Neural crest cell (in vitro differentiated cells): ENCODE measurements around the gene TPRX2. TPM values are rescaled to one million over a fixed set of nuclear protein-coding genes. Genes with fewer than 3 reads are reported as not detected.
"Not testable (repeated sequence)": the region's sequence is repeated elsewhere in the genome, so short reads cannot be mapped to it uniquely, and the experiment has no call there.

Source experiments
- DNase-seq: peaks from one replicate; pipeline ENCODE4 v3.0.0; 2021; ENCODE audit warnings: low read depth, mixed read lengths, low spot score
- H3K27ac Mint-ChIP-seq: one replicate; pipeline ENCODE4 v1.8.0; 2021; ENCODE audit warnings: mild to moderate bottlenecking, mixed read lengths; ENCODE audit not compliant: unreplicated experiment
- H3K27me3 Mint-ChIP-seq: 2 replicates; pipeline ENCODE4 v1.8.0; 2021; ENCODE audit warnings: low read depth, mild to moderate bottlenecking, mixed read lengths
- H3K36me3 Mint-ChIP-seq: 2 replicates; pipeline ENCODE4 v1.8.0; 2021; ENCODE audit warnings: low read depth, mild to moderate bottlenecking, mixed read lengths
- H3K4me1 Mint-ChIP-seq: 2 replicates; pipeline ENCODE4 v1.8.0; 2021; ENCODE audit warnings: mixed read lengths
- H3K4me3 Mint-ChIP-seq: one replicate; pipeline ENCODE4 v1.8.0; 2021; ENCODE audit warnings: mild to moderate bottlenecking, mixed read lengths
- H3K9me3 Mint-ChIP-seq: 2 replicates; pipeline ENCODE4 v1.8.0; 2021; ENCODE audit warnings: mixed read lengths
- CTCF ChIP-seq: fragments of 200-600 bp; sonication (generic); conservative IDR thresholded peaks from 2 replicates; pipeline ENCODE4 v1.5.0; 2021; ENCODE audit warnings: antibody characterized with exemption, mild to moderate bottlenecking
- total RNA-seq: library from RNA; stranded (reverse); gene quantifications from 2 replicates; pipeline ENCODE4 v1.2.1, GENCODE V29; 2021

The TPRX2 gene
- total RNA-seq, 1 donor from 2014 or later: not detected

GRCh38 chr19:47863514-47863936, 4.5 kb downstream of the TPRX2 start:
- Mint-ChIP-seq H3K27me3 (no peaks in the 10 kb centered on the region), H3K4me3 (no peak overlapping the region), H3K27ac (no peak overlapping the region), H3K4me1 (peaks cover 3% of the 10 kb centered on the region), H3K9me3 (no peaks in the 10 kb centered on the region), H3K36me3 (no peaks in the 10 kb centered on the region)
- DNase-seq: peak; percentile 100
- TF ChIP-seq CTCF: peak; percentile 99

- Mint-ChIP-seq H3K36me3 (no peaks in the 10 kb centered on the region), H3K27me3 (no peaks in the 10 kb centered on the region), H3K4me1 (peaks cover 6% of the 10 kb centered on the region), H3K27ac (no peak overlapping the region), H3K9me3 (no peaks in the 10 kb centered on the region), H3K4me3 (no peak overlapping the region)
- TF ChIP-seq CTCF: no peak
- DNase-seq: no peak
Measured at GRCh38 chr19:47865166-47865565, 6.1 kb downstream of the TPRX2 start.

GRCh38 chr19:47878906-47879305, 19.9 kb downstream of the TPRX2 start:
- no peak for DNase-seq
- no peak for TF ChIP-seq CTCF
- H3K4me1 Mint-ChIP-seq: no peaks in the 10 kb centered on the region
- H3K27me3 Mint-ChIP-seq: peaks cover 4% of the 10 kb centered on the region
- no peaks in the 10 kb centered on the region for H3K36me3 Mint-ChIP-seq
- H3K9me3 Mint-ChIP-seq: peaks cover 2% of the 10 kb centered on the region
- H3K4me3 Mint-ChIP-seq: no peak overlapping the region
- no peak overlapping the region for H3K27ac Mint-ChIP-seq

GRCh38 chr19:47879385-47879784, 20.4 kb downstream of the TPRX2 start:
- not testable (repeated sequence) for H3K36me3 Mint-ChIP-seq, H3K9me3 Mint-ChIP-seq, H3K4me1 Mint-ChIP-seq, DNase-seq, H3K27ac Mint-ChIP-seq, H3K27me3 Mint-ChIP-seq, H3K4me3 Mint-ChIP-seq

- TF ChIP-seq CTCF: no peak
- Mint-ChIP-seq H3K27ac (no peak overlapping the region), H3K36me3 (no peaks in the 10 kb centered on the region), H3K27me3 (peaks cover 16% of the 10 kb centered on the region), H3K4me3 (no peak overlapping the region), H3K4me1 (no peaks in the 10 kb centered on the region), H3K9me3 (peaks cover 2% of the 10 kb centered on the region)
- DNase-seq: no peak
Measured at GRCh38 chr19:47881757-47882156, 22.7 kb downstream of the TPRX2 start.

GRCh38 chr19:47882890-47883289, 23.9 kb downstream of the TPRX2 start:
- no peak for TF ChIP-seq CTCF
- peaks cover 19% of the 10 kb centered on the region for H3K27me3 Mint-ChIP-seq
- H3K4me3 Mint-ChIP-seq: no peak overlapping the region
- H3K27ac Mint-ChIP-seq: no peak overlapping the region
- DNase-seq: no peak
- no peaks in the 10 kb centered on the region for H3K36me3 Mint-ChIP-seq
- H3K9me3 Mint-ChIP-seq: peaks cover 2% of the 10 kb centered on the region
- H3K4me1 Mint-ChIP-seq: no peaks in the 10 kb centered on the region
